Right ventricle myocardium superior (tissue), 1 donor: ENCODE data around the gene MYLK. TPM values are rescaled to one million over a fixed set of nuclear protein-coding genes. Genes with fewer than 3 reads are reported as not detected.

Experiments
- ATAC-seq: fragments of 200-7000 bp; cut with Tn5 transposase; one replicate; pipeline ENCODE4 v1.9.1; 2020; ENCODE audit warnings: mild to moderate bottlenecking; ENCODE audit not compliant: poor library complexity
- DNase-seq: peaks from one replicate; pipeline ENCODE4 v3.0.0-alpha.2; 2020
- intact Hi-C: fragments of 100-400 bp; cut with DNase I; formaldehyde crosslinking; loops from one replicate; pipeline ENCODE4 v1.11.2; 2022
- total RNA-seq: library from RNA; stranded (reverse); fragmentation: NEBNext Ultra II Directional; extraction: Animal tissue kit (Norgen Biotek cat#: 25700); gene quantifications from one replicate; pipeline ENCODE4 v1.2.1, GENCODE V29; 2021
- donor health status: DM: no; HTN: yes; CAD: no; lungs with severe emphysema.

MYLK gene
- total RNA-seq, 1 donor from 2014 or later = 10.1 TPM

DNA sequence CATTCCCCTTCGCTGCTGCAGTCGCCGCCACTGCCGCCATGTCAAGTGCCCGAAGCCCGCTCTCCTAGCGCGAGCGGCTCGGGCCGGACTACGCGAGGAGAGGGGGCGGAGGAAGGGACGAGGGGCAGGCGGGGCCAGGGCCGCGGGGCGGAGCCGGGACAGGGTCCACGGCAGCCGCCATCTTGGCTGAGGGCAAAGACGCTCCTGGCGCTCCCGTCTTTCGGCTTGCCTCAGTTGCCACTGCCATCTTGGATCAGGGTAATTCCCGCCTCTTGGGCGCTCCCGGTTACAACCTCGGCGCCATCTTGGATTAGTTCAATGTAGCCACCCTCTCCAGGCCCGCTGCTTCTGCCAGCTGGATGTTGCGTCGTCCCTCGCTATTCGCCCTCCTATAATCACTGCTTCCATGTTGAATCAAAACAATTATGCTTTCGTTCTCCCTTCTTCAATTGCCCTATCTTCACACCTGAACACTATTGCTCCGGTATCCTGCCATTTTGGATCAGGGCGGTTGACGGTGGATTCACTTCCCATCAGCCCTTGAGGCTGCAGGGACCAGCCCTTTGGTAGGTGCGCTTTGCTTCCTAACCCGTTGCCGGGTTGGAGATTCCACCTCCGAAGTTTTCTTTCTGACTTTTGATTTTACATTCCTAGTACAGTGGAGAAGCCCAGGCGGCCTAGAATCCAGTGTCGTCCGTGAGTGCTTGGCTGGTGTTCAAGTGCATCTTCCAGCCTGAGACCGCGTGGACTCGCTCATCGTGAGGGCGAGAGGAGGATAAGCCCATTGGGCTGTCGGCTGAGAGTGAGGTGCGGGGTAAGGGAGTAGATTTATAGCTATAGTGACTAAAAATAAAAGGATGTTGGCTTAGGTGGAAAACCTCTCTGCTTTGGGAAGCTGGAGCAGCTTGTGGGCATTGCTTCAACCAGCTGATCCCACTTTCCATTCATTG, 298.9 kb downstream of the MYLK start, which contains the start of gene HACD2:
HACD2 (minus strand) TSS at position 66 of the 950 bp plus-strand sequence; CDS start at position 40, 26 bp downstream.
- ATAC-seq = peak; percentile 97
- intact Hi-C loops = no loop called here
- DNase-seq = peak; percentile 98

GRCh38 chr3:123584284-123584987, 299.7 kb downstream of the MYLK start:
- intact Hi-C loops = no loop called here
- ATAC-seq (peak; percentile 64), DNase-seq (peak; percentile 72)

- intact Hi-C loops = no loop called here
- ATAC-seq = no peak
- DNase-seq = no peak
These were observed 300.6 kb downstream of the MYLK start for GRCh38 chr3:123583561-123583960.

GRCh38 chr3:123582315-123582714, 301.8 kb downstream of the MYLK start:
- intact Hi-C loops = no loop called here
- ATAC-seq (no peak), DNase-seq (no peak)

GRCh38 chr3:123576122-123576521, 308.0 kb downstream of the MYLK start:
- ATAC-seq = no peak
- no peak for DNase-seq
- intact Hi-C loops = no loop called here

GRCh38 chr3:123571973-123572365, 312.2 kb downstream of the MYLK start:
- intact Hi-C loops = no loop called here
- DNase-seq = no peak
- ATAC-seq = no peak

DNA sequence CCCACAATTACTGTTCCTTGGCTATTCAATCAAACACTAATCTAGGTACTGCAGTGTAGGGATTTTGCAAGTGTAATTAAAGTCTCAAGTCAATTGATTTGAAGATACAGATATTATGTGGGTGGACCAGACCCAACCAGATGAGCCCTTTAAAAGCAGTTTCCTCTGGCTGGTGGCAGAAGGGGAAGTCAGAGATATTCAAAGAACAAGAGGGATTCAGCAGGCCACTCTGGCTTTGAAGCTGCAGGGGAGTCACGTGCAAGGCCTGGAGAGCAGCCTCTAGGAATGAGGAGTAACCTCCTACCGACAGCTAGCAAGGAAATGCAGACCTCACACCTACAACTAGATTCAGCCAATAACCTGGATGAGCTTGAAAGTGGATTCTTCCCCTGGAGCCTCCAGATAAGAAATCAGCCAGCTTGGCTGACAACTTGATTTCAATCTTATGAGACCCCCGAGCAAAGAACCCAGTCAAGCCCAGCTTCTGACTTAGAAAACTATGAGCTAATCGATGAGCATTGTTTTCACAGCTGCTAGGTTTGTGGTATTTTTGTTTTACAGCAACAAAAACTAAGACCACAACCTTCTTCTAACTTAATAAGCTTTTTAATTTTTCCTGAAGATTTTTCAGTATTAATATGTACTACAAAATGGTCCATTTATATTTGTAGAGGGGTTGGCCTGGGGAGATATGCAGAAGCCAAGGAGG, 312.7 kb downstream of the MYLK start:
- ATAC-seq = no peak
- DNase-seq = no peak
- intact Hi-C loops = no loop called here

DNA sequence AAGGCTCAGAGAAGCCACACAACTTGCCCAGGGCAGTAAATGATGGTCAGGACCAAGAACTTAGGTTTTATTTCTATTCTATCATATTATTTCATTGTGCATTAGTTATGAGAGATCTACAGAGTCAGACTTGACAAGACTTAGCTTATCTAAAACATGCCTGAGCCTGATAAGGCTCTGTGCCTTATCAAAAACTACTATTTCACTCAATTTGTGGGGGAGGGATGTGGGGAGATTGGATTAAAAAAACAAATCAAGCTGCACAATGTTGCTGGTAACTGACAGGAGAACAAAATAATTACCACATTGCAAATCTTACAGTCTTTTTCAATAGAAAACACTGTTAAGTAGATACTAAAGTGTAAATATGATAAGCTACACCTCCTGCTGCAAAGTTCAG, 315.3 kb downstream of the MYLK start:
- ATAC-seq = no peak
- no peak for DNase-seq
- intact Hi-C loops = no loop called here

DNA sequence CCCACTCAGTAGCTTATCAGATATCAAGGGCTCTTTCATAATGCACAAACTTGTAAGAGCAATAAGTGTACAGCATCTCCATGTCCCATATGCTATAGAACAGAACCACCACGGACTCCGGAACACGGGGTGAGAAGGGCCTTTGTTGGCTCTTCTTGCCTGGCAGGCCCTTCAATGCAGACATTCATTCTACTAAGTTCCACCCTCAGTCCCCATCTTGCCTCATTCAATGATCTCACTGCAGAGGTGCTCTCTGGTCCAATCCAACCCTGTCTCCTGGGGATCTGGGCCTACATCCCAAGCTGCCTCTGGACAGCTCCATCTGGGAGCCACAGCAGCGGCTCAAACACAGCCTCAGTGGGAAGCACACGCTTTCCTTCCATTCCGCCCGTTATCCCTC, 316.1 kb downstream of the MYLK start:
- intact Hi-C loops = no loop called here
- ATAC-seq = no peak

DNA sequence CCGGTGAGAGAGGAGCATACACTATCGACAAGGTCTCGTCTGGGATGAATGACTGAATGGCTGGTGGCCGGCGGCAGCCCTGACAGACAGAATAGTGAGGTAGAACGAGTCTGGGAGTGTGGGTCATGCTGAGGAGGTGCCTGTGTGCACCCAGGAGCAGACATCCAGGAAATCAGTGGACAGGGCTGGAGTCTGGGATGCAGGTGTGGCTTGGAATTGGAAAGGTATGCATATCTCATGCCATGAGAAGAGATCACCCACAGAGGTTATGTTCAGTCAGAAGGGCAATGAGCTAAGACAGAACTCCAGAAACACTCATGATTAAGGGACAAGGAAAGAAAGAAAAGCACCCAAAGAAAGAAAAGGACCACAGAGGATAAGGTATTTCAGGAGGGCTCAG, 320.1 kb downstream of the MYLK start:
- intact Hi-C loops = no loop called here
- no peak for DNase-seq

More for the DNA sequence above, 316.1 kb downstream of the MYLK start:
- DNase-seq = no peak

DNA sequence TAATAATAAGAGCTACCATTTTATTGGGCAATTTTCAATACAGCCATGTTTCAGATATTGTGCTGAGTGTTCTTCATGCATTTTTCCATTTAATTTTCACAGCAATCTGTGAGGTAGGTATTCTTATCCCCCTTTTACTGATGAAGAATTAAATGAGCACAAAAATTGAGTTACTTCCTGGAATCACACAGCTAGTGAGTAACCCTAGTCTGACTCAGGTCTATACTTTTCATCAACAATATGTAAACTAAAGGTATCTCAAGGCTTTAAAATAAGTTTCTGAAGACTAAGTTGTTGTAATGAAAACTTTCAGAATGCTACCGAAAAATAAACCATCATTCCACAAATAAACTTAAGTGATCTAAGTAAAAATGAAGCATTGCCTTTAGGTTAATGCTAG, 321.6 kb downstream of the MYLK start:
- intact Hi-C loops = no loop called here
- no peak for ATAC-seq

More for the DNA sequence above, 320.1 kb downstream of the MYLK start:
- ATAC-seq = no peak

DNA sequence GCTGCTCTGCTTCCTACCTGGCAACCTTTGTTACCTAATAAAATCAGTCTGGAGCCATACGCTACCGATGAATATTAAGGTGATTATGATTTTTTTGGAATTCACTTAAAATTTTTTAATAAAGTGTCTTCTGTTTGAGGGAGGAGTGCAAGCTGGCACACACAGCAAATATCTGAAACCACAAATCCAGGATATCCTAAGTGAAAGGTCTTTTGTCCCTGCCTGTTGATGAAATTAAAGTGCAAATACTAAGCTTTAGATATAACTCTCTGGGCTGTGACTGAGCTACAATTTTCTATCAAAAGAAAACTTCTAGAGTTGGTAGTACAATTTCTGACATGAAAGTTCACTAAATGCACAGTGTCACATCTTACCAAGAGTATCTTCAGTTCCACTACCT, 322.9 kb downstream of the MYLK start:
- DNase-seq = no peak
- ATAC-seq = no peak
- intact Hi-C loops = no loop called here

More for the DNA sequence above, 321.6 kb downstream of the MYLK start:
- no peak for DNase-seq

Other genes with a start within 250 kb of the MYLK start
- 6.8 TPM for gene CCDC14, start 76.9 kb upstream of the MYLK start, total RNA-seq
- not detected for gene ROPN1, start 107.8 kb upstream of the MYLK start, total RNA-seq
- gene KALRN, start 149.0 kb upstream of the MYLK start, total RNA-seq = 66.3 TPM